Activated naive CD4-positive, alpha-beta T cell treated with anti-CD3 and anti-CD28 coated beads, Interleukin-2, amount 50 U/mL, for 24 hours (primary cell): ENCODE results near the gene CTDP1.
A peak's percentile ranks its signal among the peaks of the same experiment; 100 is the strongest.

Experiments
- H3K27ac Mint-ChIP-seq: one replicate; pipeline ENCODE4 v1.8.0; 2021; ENCODE audit warnings: mild to moderate bottlenecking, mixed read lengths
- H3K27me3 Mint-ChIP-seq: one replicate; pipeline ENCODE4 v1.8.0; 2021; ENCODE audit warnings: mixed read lengths
- H3K36me3 Mint-ChIP-seq: one replicate; pipeline ENCODE4 v1.8.0; 2021; ENCODE audit warnings: mixed read lengths
- H3K4me1 Mint-ChIP-seq: one replicate; pipeline ENCODE4 v1.8.0; 2021; ENCODE audit warnings: mixed read lengths
- H3K4me3 Mint-ChIP-seq: one replicate; pipeline ENCODE4 v1.8.0; 2021; ENCODE audit warnings: mild to moderate bottlenecking, mixed read lengths
- H3K9me3 Mint-ChIP-seq: one replicate; pipeline ENCODE4 v1.8.0; 2021; ENCODE audit warnings: mixed read lengths

CTDP1 gene

GRCh38 chr18:79679552-79680099, at the start of gene CTDP1:
TSS of gene CTDP1 (plus strand) at chr18:79679803. CDS start at chr18:79679948, 145 bp downstream.
- no peaks in the 10 kb centered on the region for H3K9me3 Mint-ChIP-seq
- no peaks in the 10 kb centered on the region for H3K27me3 Mint-ChIP-seq
- peak within 1 kb of the TSS; percentile 89 for H3K4me3 Mint-ChIP-seq
- H3K4me1 Mint-ChIP-seq: peaks cover 49% of the 10 kb centered on the region
- H3K36me3 Mint-ChIP-seq: peaks cover 9% of the 10 kb centered on the region
- peak within 1 kb of the TSS; percentile 97 for H3K27ac Mint-ChIP-seq

GRCh38 chr18:79630281-79631095, 49.1 kb upstream of the CTDP1 start:
- Mint-ChIP-seq H3K27ac (peak overlapping the region; percentile 46), H3K27me3 (no peaks in the 10 kb centered on the region), H3K9me3 (no peaks in the 10 kb centered on the region), H3K36me3 (no peaks in the 10 kb centered on the region), H3K4me1 (no peaks in the 10 kb centered on the region), H3K4me3 (no peak overlapping the region)

- H3K27me3 Mint-ChIP-seq: no peaks in the 10 kb centered on the region
- peak overlapping the region; percentile 46 for H3K27ac Mint-ChIP-seq
- no peaks in the 10 kb centered on the region for H3K4me1 Mint-ChIP-seq
- H3K9me3 Mint-ChIP-seq: no peaks in the 10 kb centered on the region
- no peak overlapping the region for H3K4me3 Mint-ChIP-seq
- H3K36me3 Mint-ChIP-seq: no peaks in the 10 kb centered on the region
These were observed 48.5 kb upstream of the CTDP1 start for GRCh38 chr18:79631096-79631507.

GRCh38 chr18:79631761-79632446, 47.7 kb upstream of the CTDP1 start:
- Mint-ChIP-seq H3K4me1 (no peaks in the 10 kb centered on the region), H3K27ac (no peak overlapping the region), H3K36me3 (no peaks in the 10 kb centered on the region), H3K4me3 (no peak overlapping the region), H3K9me3 (no peaks in the 10 kb centered on the region), H3K27me3 (peaks cover under 1% of the 10 kb centered on the region)

- Mint-ChIP-seq H3K27ac (no peak overlapping the region), H3K4me3 (no peak overlapping the region), H3K27me3 (peaks cover 2% of the 10 kb centered on the region), H3K4me1 (no peaks in the 10 kb centered on the region), H3K36me3 (no peaks in the 10 kb centered on the region), H3K9me3 (no peaks in the 10 kb centered on the region)
These were observed 46.8 kb upstream of the CTDP1 start for GRCh38 chr18:79632765-79633164.

GRCh38 chr18:79634186-79634585, 45.4 kb upstream of the CTDP1 start:
- Mint-ChIP-seq H3K36me3 (no peaks in the 10 kb centered on the region), H3K9me3 (no peaks in the 10 kb centered on the region), H3K27ac (no peak overlapping the region), H3K4me1 (no peaks in the 10 kb centered on the region), H3K27me3 (peaks cover 3% of the 10 kb centered on the region), H3K4me3 (no peak overlapping the region)

- Mint-ChIP-seq H3K4me3 (no peak overlapping the region), H3K4me1 (no peaks in the 10 kb centered on the region), H3K27ac (no peak overlapping the region), H3K36me3 (no peaks in the 10 kb centered on the region), H3K27me3 (peaks cover 3% of the 10 kb centered on the region), H3K9me3 (no peaks in the 10 kb centered on the region)
These were observed 44.8 kb upstream of the CTDP1 start for GRCh38 chr18:79634593-79635426.

- no peaks in the 10 kb centered on the region for H3K36me3 Mint-ChIP-seq
- no peaks in the 10 kb centered on the region for H3K4me1 Mint-ChIP-seq
- no peaks in the 10 kb centered on the region for H3K9me3 Mint-ChIP-seq
- H3K27me3 Mint-ChIP-seq: peaks cover 5% of the 10 kb centered on the region
- H3K27ac Mint-ChIP-seq: no peak overlapping the region
- no peak overlapping the region for H3K4me3 Mint-ChIP-seq
These were observed 44.2 kb upstream of the CTDP1 start for GRCh38 chr18:79635427-79635726.

- Mint-ChIP-seq H3K4me3 (no peak overlapping the region), H3K27ac (no peak overlapping the region), H3K36me3 (no peaks in the 10 kb centered on the region), H3K4me1 (no peaks in the 10 kb centered on the region), H3K27me3 (peaks cover 10% of the 10 kb centered on the region), H3K9me3 (no peaks in the 10 kb centered on the region)
These were observed 42.3 kb upstream of the CTDP1 start for GRCh38 chr18:79637181-79637920.

GRCh38 chr18:79637921-79638909, 41.4 kb upstream of the CTDP1 start:
- H3K27ac Mint-ChIP-seq: no peak overlapping the region
- no peak overlapping the region for H3K4me3 Mint-ChIP-seq
- no peaks in the 10 kb centered on the region for H3K9me3 Mint-ChIP-seq
- no peaks in the 10 kb centered on the region for H3K4me1 Mint-ChIP-seq
- H3K27me3 Mint-ChIP-seq: peaks cover 10% of the 10 kb centered on the region
- no peaks in the 10 kb centered on the region for H3K36me3 Mint-ChIP-seq

GRCh38 chr18:79639072-79639829, 40.4 kb upstream of the CTDP1 start:
- Mint-ChIP-seq H3K36me3 (no peaks in the 10 kb centered on the region), H3K4me1 (no peaks in the 10 kb centered on the region), H3K27ac (no peak overlapping the region), H3K27me3 (peaks cover 10% of the 10 kb centered on the region), H3K4me3 (no peak overlapping the region), H3K9me3 (no peaks in the 10 kb centered on the region)

GRCh38 chr18:79640064-79640672, 39.4 kb upstream of the CTDP1 start:
- H3K27ac Mint-ChIP-seq: no peak overlapping the region
- H3K27me3 Mint-ChIP-seq: peaks cover 10% of the 10 kb centered on the region

GRCh38 chr18:79640875-79641274, 38.7 kb upstream of the CTDP1 start:
- Mint-ChIP-seq H3K36me3 (no peaks in the 10 kb centered on the region), H3K9me3 (no peaks in the 10 kb centered on the region), H3K4me1 (no peaks in the 10 kb centered on the region), H3K27ac (no peak overlapping the region), H3K27me3 (peaks cover 10% of the 10 kb centered on the region), H3K4me3 (no peak overlapping the region)

More at GRCh38 chr18:79640064-79640672, 39.4 kb upstream of the CTDP1 start:
- H3K4me1 Mint-ChIP-seq: no peaks in the 10 kb centered on the region
- no peaks in the 10 kb centered on the region for H3K36me3 Mint-ChIP-seq
- H3K4me3 Mint-ChIP-seq: no peak overlapping the region
- no peaks in the 10 kb centered on the region for H3K9me3 Mint-ChIP-seq
